NCI-H510A treated with DMSO at 0.1 percent for 48 hours (cell line): ENCODE results near the gene OSTC.

ENCODE experiments used
- DNase-seq: peaks from one replicate; lab custom pipeline; 2025; lab: John Stamatoyannopoulos, UW

Gene OSTC

DNA sequence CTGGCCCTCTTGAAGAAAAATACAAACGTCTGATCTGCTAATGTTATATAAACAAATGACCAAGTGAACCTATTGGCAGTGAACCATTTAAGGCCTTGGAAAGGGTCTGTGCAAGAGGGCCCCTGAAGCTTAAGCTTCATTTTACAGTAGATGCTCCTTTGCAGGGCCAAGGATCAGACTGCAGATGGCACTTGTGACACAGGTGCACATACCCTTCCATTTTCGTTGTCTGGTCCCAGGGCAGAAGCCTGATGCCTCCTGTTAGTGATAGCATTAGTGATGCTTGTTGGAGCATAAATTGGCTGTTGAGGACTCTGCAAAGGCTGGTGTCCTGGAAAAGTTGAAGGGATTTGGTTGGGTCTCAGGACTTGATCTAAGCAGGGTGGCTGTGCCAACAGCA, 65.9 kb downstream of the OSTC start:
- DNase-seq, result no peak

GRCh38 chr4:108717386-108717785, 67.0 kb downstream of the OSTC start:
- no peak for DNase-seq
